ENCODE measurements around the gene SLC25A43.

DNA sequence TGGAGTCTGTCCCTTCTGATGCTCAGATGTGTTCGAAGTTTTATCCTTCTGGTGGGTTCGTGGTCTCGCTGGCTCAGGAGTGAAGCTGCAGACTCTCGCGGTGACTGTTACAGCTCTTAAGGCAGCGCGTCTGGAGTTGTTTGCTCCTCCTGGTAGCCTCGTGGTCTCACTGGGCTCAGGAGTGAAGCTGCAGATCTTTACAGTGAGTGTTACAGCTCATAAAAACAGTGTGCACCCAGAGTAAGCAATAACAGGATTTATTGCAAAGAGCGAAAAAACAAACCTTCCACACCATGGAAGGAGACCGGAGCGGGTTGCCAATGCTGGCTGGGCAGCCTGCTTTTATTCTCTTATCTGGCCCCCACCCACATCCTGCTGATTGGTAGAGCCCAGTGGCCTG, 87.6 kb downstream of the SLC25A43 start:
- no peak for TF ChIP-seq GLIS3 (CRISPR knock-in tag; IDR thresholded peaks at IDR 0.05)
- no peak for TF ChIP-seq RARB (CRISPR knock-in tag; IDR thresholded peaks at IDR 0.05)
- TF ChIP-seq ZFP3 (CRISPR knock-in tag; IDR thresholded peaks at IDR 0.05): no peak
